Hematopoietic multipotent progenitor cell (in vitro differentiated cells): ENCODE measurements around the gene SKIC8. TPM values are rescaled to one million over a fixed set of nuclear protein-coding genes. Genes with fewer than 3 reads are reported as not detected.

Experiments
- DNase-seq, 3 donors: peaks; one replicate each; pipeline ENCODE4 v3.0.0-alpha.2; 2011 to 2015; ENCODE audit warnings: low read depth in 2 of 3, low spot score in 2 of 3
- small RNA-seq: library from RNA; depleted of rRNA; stranded (forward); fragments of <200 nt; gene quantifications from one replicate; pipeline ENCODE3, GENCODE V24; 2012
- total RNA-seq: library from RNA; depleted of rRNA; stranded (reverse); fragments of >200 nt; gene quantifications from one replicate; pipeline ENCODE4 v1.2.3, GENCODE V29; 2012

SKIC8 gene
- total RNA-seq, 1 donor = 57.4 TPM

DNA sequence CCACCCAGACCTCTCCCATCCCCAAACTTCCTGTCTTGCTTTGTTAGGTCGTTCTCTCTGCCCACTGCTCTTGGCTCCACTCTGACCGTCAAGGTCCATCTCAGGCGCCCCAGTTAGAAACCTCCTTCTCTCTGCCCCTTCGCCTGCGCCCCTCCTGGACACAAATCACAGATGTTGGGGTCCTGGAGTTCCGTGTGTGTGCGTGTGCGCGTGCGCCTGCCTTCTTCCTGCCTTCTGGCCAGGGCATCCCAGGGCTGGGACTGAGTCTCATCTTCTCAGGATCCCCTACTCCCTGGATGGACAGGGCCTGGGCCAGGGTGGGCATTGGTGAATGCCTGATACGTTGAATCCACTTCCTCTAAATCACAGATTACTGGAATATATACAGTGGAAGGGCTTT lies 65.9 kb downstream of the SKIC8 start:
- DNase-seq = no peak

Small RNA genes lying within 50 kb of the gene (small RNA-seq; reads per million reads assigned to genes)
- not detected for gene AC090607.5

Other genes starting within 250 kb of the SKIC8 start
- 33.7 TPM for gene TBC1D2B, start 221.9 kb downstream of the SKIC8 start, total RNA-seq
- gene SH2D7, start 207.0 kb downstream of the SKIC8 start, total RNA-seq = not detected
- gene CIB2, start 168.2 kb downstream of the SKIC8 start, total RNA-seq = 6.7 TPM
- 11.8 TPM for gene IDH3A, start 150.2 kb downstream of the SKIC8 start, total RNA-seq
- under 0.01 TPM for gene ACSBG1, start 65.0 kb downstream of the SKIC8 start, total RNA-seq
- 6.7 TPM for gene DNAJA4, start 35.0 kb downstream of the SKIC8 start, total RNA-seq
- 1.3 TPM for gene CRABP1, start 40.7 kb upstream of the SKIC8 start, total RNA-seq
- gene IREB2, start 138.6 kb upstream of the SKIC8 start, total RNA-seq = 18.9 TPM
- 0.81 TPM for gene HYKK, start 208.0 kb upstream of the SKIC8 start, total RNA-seq
- 95.1 TPM for gene PSMA4, start 240.8 kb upstream of the SKIC8 start, total RNA-seq